Cardiac fibroblast (primary cell): ENCODE data around the gene ARID4B.
"Not testable (repeated sequence)": the region's sequence is repeated elsewhere in the genome, so short reads cannot be mapped to it uniquely, and the experiment has no call there.

Experiments used
- DNase-seq, 2 donors: peaks; one replicate each; pipeline versions ENCODE4 v3.0.0 to v3.0.0-alpha.2; 2010; ENCODE audit warnings: low read depth in 2 of 2
- H3K4me3 ChIP-seq, 2 donors: replicated peaks in 1 of 2; 1 replicate in 1 of 2; 2 replicates in 1 of 2; pipeline ENCODE4 v1.5.1; 2011; ENCODE audit warnings: low read depth in 2 of 2, low read length in 2 of 2, mild to moderate bottlenecking in 2 of 2, moderate library complexity in 1 of 2
- TF ChIP-seq, protein P1 (sequence below): IDR thresholded peaks from one replicate; pipeline ENCODE4 v1.5.1; 2011; ENCODE audit warnings: low read depth, mild to moderate bottlenecking, low read length, inconsistent platforms

Gene ARID4B

DNA sequence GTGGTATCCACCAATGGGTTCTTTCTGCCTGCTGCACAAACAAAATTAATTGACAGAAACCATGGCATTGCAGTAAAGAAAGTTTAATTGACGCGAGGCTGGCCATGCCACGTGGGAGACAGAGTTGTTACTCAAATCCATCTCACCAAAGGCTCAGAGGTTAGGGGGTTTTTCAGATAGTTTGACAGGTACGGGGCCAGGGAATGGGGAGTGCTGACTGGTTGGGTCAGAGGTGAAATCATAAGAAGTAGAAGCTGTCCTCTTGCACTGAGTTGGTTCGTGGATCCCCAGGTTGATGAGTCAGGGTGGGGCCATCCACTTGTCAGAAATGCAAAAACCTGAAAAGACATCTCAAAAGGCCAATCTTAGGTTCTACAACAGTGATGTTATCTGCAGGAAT lies 38.3 kb upstream of the ARID4B start:
- TF ChIP-seq, protein P1, sequence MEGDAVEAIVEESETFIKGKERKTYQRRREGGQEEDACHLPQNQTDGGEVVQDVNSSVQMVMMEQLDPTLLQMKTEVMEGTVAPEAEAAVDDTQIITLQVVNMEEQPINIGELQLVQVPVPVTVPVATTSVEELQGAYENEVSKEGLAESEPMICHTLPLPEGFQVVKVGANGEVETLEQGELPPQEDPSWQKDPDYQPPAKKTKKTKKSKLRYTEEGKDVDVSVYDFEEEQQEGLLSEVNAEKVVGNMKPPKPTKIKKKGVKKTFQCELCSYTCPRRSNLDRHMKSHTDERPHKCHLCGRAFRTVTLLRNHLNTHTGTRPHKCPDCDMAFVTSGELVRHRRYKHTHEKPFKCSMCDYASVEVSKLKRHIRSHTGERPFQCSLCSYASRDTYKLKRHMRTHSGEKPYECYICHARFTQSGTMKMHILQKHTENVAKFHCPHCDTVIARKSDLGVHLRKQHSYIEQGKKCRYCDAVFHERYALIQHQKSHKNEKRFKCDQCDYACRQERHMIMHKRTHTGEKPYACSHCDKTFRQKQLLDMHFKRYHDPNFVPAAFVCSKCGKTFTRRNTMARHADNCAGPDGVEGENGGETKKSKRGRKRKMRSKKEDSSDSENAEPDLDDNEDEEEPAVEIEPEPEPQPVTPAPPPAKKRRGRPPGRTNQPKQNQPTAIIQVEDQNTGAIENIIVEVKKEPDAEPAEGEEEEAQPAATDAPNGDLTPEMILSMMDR, result no peak
- DNase-seq, result no peak
- H3K4me3 ChIP-seq, result no peak overlapping the region

DNA sequence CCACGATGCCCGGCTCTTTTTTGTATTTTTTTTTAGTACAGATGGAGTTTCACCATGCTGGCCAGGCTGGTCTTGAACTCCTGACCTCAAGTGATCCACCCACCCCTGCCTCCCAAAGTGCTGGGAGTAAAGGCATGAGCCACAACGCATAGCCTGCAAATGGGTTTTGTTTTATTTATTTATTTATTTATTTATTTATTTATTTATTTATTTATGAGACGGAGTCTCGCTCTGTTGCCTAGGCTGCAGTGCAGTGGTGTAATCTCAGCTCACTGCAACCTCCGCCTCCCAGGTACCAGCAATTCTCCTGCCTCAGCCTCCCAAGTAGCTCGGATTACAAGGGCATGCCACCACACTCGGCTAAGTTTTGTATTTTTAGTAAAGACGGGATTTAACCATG lies 36.2 kb upstream of the ARID4B start:
- not testable (repeated sequence) for DNase-seq, H3K4me3 ChIP-seq

DNA sequence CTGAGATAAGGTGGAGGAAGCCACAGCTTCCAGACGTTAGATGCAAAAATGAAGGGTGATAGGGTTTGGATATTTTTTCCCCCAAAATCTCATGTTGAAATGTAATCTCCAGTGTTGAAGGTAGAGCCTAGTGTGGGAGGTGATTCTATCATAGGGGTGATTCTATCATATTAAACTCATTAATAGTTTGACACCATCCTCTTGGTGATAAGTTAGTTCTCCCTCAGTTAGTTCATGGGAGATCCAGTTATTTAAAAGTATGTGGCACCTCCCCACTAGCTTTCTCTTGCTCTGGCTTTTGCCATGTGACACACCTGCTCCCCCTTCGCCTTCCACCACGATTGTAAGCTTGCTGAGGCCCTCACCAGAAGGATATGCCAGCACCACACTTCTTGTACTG lies 30.9 kb upstream of the ARID4B start:
- no peak for DNase-seq
- TF ChIP-seq, protein P1, result no peak
- H3K4me3 ChIP-seq, result no peak overlapping the region

DNA sequence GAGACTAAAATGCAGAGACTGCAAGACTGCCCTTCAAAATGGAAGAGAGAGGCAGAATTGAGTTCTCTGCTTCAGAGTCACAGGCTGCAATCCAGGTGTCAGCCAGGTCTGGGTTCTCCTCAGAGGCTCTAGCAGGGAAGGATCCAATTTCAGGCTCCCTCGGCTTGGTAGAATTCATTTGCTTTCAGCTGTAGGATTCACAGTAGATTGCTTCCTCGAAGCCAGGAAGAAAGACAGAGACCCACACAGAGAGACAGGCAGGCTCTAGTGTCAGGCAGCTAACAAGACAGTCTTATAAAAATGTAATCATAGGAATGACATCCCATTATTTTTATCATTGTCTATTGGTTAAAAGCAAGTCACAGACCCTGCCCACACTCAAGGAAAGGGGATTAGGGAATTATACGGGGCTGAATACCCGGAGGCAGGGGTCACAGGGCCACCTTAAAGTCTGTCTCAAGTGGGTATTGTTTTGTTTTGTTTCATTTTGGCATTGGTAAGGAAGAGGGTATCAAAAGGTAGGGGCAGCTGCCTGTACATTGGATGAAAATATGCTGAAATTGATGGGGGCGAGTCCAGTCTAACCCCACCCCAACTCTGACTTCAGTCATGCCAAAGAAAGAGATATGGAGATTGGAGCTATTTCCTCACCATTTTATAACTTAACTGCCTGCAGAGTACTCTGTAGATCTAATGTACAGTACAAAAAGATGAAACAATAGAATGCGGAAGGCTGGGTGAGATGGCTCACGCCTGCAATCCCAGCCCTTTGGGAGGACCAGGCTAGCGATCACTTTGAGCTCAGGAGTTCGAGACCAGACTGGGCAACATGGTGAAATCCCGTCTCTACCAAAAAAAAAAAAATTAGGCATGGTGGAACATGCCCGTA lies 29.8 kb upstream of the ARID4B start:
- DNase-seq, result no peak
- TF ChIP-seq, protein P1, result no peak
- H3K4me3 ChIP-seq, result no peak overlapping the region

DNA sequence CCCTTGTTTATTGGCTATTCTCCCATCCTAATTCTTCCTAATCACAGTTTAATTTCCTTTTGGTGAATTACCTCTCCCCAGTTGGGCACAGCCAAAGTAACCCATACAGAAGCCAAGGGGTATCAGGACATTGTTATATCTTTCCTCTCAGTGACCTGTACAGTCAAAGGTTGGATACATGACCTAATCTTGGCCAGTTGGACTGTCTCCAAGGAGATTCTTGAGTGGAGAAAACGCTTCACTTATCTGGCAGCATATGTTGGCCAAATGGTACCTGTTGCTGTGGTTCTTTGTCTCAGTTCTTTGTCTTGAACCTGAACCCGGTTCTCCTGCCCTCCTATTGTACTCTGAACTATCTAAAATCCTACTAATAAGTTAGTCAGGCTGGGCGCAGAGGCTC lies 23.9 kb upstream of the ARID4B start:
- H3K4me3 ChIP-seq, result no peak overlapping the region
- no peak for DNase-seq
- TF ChIP-seq, protein P1, result no peak

DNA sequence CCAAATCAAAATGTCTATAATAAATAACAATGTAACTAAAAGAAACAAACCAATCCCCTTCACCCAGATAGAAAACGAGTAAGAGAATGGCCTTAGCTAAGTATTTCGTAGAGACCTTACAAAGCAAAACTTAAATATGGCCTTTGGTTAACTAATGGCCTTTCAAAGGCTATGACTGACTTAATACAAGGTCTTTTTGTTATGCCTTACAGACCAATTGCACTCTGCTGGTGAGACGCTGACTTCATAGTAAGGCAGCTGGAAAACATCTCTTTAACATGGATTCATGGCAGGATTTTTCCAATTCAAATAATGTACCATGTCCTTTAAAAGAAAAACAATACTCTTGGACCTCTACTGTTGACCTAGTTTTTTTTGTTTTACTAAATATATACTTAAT lies 23.5 kb upstream of the ARID4B start:
- DNase-seq, result no peak
- TF ChIP-seq, protein P1, result no peak
- no peak overlapping the region for H3K4me3 ChIP-seq

DNA sequence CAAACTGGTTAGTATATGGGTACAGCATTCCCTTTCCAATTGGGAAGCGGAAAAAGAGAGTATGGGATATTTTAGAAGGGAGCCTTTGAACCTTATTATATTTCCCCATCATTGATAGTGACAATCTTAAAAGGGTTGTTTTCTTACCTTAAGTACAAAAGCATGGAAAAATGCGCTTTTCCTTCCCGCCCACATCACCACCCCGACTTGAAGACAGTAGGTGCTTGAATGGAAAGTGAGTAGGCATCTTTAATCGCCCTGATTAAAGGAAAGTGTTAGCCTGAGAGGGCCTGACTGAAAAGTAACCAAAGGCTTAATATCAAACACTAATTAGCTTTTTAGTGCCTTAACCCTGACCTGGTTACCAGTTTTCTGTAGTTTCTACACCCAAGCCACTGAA lies 15.7 kb upstream of the ARID4B start:
- H3K4me3 ChIP-seq, result no peak overlapping the region
- no peak for DNase-seq
- TF ChIP-seq, protein P1, result no peak
